Activated effector memory CD4-positive, alpha-beta T cell treated with anti-CD3 and anti-CD28 coated beads, Interleukin-2, amount 50 U/mL, for 16 hours (primary cell): ENCODE measurements around the gene GAA.
"Not testable (repeated sequence)": the region's sequence is repeated elsewhere in the genome, so short reads cannot be mapped to it uniquely, and the experiment has no call there.

Experiments used
- DNase-seq: peaks from one replicate; pipeline ENCODE4 v3.0.0-alpha.2; 2020

The GAA gene

DNA sequence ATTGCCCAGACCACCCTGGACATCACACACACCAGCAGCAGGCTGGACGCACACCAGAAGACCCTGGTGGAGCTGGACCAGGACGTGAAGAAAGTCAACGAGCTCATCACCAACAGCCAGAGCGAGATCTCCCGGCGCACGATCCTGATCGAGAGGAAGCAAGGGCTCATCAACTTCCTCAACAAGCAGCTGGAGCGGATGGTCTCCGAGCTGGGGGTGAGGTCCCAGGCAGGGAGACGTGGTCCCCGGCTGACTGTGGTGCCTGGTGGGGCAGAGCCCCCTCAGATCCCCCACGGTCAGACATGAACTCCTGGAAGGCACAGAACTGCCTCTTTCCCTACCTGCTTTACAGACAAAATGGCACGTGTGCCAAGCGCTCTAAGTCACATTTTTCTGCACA is 16.6 kb upstream of the GAA start:
- no peak for DNase-seq

DNA sequence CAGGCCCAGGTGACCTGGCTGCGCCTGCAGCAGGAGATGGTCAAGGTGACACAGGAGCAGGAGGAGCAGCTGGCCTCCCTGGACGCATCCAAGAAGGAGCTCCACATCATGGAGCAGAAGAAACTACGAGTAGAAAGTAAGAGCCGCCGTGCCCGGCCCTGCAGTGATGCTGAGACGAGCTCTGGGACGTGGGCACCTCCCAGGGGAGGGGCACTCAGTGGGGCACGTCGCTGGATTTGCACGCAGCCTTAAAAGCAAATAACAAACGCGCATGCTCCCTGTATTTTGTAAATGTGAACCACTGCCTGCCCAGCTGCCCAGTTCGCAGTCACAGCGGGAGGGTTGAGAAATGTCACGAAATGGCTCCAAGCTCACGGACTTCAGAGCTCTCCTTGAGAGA is 15.3 kb upstream of the GAA start:
- peak; percentile 42 for DNase-seq

GRCh38 chr17:80086616-80087015 is 14.8 kb upstream of the GAA start:
- DNase-seq: peak; percentile 42

- no peak for DNase-seq
Measured at GRCh38 chr17:80087346-80088265, 13.8 kb upstream of the GAA start.

- DNase-seq: no peak
Measured at GRCh38 chr17:80089762-80090161, 11.6 kb upstream of the GAA start.

- not testable (repeated sequence) for DNase-seq
Measured at GRCh38 chr17:80090164-80090563, 11.2 kb upstream of the GAA start.

GRCh38 chr17:80091376-80091775 is 10.0 kb upstream of the GAA start:
- no peak for DNase-seq

GRCh38 chr17:80092959-80093358 is 8.4 kb upstream of the GAA start:
- DNase-seq: no peak

DNA sequence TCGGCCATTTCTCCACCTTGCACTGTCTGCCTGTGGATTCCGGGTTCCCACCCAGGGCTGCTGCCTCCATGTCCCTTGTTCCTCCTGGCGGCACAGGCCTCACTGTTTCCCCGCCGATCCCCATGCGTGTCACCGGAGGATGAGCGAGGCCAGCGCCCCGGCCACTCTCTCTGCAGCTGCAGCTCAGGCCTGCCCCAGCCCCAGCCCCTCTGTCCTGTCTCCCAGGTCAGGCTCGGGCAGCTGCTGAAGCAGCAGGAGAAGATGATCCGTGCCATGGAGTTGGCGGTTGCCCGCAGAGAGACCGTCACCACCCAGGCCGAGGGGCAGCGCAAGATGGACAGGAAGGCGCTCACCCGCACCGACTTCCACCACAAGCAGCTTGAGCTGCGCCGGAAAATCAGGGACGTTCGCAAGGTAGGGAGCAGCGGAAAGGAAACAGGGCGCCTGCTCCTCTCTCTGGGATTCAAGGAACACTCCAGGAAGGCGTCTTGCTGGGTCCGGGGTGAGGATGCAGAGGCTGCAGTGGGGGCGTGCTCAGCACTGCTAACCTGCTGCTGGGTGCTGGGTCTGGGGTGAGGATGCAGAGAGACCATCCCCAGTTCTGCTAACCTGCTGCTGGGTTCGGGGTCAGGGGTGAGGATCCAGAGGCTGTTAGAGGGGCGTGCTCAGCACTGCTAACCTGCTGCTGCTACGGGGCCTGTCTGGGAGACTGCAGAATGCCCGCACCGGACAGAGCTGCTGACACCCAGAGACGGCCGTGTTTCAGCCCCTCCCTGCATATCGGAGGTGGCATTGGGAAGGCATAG is 6.1 kb upstream of the GAA start:
- peak; percentile 59 for DNase-seq

GRCh38 chr17:80095844-80096475 is 5.4 kb upstream of the GAA start:
- peak; percentile 52 for DNase-seq

GRCh38 chr17:80096561-80097021 is 4.8 kb upstream of the GAA start:
- peak; percentile 55 for DNase-seq

DNA sequence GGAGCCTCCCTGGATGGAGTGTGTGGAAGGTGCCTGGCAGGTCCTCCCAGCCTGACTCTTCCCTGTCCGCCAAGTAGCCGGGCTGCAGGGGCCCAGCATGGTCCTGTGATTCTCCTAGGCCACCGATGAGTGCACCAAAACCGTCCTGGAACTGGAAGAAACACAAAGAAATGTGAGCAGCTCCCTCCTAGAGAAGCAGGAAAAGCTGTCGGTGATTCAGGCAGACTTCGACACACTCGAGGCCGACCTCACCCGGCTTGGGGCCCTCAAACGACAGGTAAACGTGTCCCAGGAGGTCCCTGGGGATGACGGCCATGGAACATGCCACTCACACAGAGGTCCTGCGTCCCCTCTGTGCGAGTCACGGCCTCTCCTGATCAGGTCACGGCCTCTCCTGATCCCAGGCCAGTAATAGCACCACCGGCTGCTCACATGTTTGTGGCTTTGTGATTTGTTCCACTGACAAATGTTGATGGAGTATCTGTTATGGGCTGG is 4.2 kb upstream of the GAA start:
- no peak for DNase-seq

DNA sequence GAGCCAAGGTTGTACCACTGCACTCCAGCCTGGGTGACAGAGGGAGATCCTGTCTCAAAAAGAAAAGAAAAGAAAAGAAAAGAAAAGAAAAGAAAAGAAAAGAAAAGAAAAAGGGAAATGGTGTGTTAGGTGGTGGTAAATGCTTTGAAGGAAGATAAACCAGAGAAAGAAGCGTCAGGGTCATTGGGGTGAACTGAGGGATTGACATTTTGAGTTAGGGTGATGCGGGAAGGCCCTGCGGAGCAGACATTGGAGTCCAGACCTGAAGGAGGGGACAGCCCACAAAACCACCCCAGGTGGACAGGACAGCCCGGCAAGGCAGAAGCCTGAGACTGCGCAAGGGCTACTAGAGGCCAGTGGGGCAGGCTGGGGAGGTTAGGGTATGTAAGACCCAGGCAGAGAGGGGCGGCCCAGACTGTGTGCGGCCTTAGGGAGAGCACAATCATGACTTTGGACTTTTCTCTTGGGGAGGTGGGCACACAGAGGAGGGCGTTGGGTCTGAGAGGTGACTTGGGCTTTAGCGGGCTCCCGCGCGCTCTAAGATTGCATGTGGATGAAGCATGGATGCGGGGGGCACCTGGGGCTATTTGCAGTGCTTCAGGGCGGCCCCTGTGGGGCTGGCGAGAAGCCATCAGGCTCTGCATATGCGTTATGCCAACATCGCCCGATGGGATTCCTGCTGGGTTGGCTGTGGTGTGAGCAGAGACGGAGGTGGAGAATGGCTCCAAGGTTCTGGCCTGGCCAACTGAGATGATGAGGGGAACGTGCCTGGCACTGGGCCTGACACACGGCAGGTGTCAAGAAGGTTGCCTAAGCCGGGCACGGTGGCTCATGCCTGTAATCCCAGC is 3.3 kb upstream of the GAA start:
- DNase-seq: no peak

- DNase-seq: no peak
Measured at GRCh38 chr17:80099291-80100034, 1.9 kb upstream of the GAA start.

- DNase-seq: no peak
Measured at GRCh38 chr17:80100035-80100323, 1.4 kb upstream of the GAA start.

DNA sequence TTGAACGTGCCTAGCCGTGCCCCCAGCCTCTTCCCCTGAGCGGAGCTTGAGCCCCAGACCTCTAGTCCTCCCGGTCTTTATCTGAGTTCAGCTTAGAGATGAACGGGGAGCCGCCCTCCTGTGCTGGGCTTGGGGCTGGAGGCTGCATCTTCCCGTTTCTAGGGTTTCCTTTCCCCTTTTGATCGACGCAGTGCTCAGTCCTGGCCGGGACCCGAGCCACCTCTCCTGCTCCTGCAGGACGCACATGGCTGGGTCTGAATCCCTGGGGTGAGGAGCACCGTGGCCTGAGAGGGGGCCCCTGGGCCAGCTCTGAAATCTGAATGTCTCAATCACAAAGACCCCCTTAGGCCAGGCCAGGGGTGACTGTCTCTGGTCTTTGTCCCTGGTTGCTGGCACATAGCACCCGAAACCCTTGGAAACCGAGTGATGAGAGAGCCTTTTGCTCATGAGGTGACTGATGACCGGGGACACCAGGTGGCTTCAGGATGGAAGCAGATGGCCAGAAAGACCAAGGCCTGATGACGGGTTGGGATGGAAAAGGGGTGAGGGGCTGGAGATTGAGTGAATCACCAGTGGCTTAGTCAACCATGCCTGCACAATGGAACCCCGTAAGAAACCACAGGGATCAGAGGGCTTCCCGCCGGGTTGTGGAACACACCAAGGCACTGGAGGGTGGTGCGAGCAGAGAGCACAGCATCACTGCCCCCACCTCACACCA is 724 bp downstream of the GAA start:
- DNase-seq: no peak

DNA sequence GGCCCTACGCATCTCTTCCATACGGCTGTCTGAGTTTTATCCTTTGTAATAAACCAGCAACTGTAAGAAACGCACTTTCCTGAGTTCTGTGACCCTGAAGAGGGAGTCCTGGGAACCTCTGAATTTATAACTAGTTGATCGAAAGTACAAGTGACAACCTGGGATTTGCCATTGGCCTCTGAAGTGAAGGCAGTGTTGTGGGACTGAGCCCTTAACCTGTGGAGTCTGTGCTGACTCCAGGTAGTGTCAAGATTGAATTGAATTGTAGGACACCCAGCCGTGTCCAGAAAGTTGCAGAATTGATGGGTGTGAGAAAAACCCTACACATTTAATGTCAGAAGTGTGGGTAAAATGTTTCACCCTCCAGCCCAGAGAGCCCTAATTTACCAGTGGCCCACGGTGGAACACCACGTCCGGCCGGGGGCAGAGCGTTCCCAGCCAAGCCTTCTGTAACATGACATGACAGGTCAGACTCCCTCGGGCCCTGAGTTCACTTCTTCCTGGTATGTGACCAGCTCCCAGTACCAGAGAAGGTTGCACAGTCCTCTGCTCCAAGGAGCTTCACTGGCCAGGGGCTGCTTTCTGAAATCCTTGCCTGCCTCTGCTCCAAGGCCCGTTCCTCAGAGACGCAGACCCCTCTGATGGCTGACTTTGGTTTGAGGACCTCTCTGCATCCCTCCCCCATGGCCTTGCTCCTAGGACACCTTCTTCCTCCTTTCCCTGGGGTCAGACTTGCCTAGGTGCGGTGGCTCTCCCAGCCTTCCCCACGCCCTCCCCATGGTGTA is 1.5 kb downstream of the GAA start:
- DNase-seq: no peak

DNA sequence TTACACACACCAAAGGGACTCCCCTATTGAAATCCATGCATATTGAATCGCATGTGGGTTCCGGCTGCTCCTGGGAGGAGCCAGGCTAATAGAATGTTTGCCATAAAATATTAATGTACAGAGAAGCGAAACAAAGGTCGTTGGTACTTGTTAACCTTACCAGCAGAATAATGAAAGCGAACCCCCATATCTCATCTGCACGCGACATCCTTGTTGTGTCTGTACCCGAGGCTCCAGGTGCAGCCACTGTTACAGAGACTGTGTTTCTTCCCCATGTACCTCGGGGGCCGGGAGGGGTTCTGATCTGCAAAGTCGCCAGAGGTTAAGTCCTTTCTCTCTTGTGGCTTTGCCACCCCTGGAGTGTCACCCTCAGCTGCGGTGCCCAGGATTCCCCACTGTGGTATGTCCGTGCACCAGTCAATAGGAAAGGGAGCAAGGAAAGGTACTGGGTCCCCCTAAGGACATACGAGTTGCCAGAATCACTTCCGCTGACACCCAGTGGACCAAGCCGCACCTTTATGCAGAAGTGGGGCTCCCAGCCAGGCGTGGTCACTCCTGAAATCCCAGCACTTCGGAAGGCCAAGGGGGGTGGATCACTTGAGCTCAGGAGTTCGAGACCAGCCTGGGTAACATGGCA is 2.2 kb downstream of the GAA start:
- DNase-seq: no peak

GRCh38 chr17:80104321-80104955 is 3.1 kb downstream of the GAA start:
- DNase-seq: no peak
